IMR-90 (cell line): ENCODE measurements around the gene CPA4.

Experiments
- RAD21 ChIP-seq: IDR thresholded peaks from 2 replicates; pipeline ENCODE4 v1.6.1; 2012; ENCODE audit warnings: low read length, improper control_type of control experiment
- TF ChIP-seq, protein P1 (sequence below): conservative IDR thresholded peaks from 2 replicates; pipeline ENCODE4 v1.5.1; 2012; ENCODE audit warnings: mild to moderate bottlenecking, low read depth, low read length, improper control_type of control experiment

DNA sequence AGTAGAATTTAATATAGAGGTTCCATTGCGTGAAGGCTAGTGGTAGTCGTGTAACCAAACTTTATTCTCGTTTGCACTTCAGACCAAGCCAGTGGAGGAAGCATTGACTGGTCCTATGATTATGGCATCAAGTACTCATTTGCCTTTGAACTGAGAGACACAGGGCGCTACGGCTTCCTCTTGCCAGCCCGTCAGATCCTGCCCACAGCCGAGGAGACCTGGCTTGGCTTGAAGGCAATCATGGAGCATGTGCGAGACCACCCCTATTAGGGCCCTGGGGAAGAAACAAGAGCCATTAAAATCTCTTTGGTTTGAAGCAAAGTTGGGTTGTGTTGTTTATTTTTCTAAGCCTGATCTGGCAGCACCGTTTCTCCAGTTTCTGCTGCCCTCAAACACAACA lies 3.5 kb upstream of the CPA4 start:
- TF ChIP-seq, protein P1, sequence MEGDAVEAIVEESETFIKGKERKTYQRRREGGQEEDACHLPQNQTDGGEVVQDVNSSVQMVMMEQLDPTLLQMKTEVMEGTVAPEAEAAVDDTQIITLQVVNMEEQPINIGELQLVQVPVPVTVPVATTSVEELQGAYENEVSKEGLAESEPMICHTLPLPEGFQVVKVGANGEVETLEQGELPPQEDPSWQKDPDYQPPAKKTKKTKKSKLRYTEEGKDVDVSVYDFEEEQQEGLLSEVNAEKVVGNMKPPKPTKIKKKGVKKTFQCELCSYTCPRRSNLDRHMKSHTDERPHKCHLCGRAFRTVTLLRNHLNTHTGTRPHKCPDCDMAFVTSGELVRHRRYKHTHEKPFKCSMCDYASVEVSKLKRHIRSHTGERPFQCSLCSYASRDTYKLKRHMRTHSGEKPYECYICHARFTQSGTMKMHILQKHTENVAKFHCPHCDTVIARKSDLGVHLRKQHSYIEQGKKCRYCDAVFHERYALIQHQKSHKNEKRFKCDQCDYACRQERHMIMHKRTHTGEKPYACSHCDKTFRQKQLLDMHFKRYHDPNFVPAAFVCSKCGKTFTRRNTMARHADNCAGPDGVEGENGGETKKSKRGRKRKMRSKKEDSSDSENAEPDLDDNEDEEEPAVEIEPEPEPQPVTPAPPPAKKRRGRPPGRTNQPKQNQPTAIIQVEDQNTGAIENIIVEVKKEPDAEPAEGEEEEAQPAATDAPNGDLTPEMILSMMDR: no peak
- TF ChIP-seq RAD21: no peak
